Suprapubic skin (tissue), 4 donors: ENCODE results near the gene ETV6. TPM values are rescaled to one million over a fixed set of nuclear protein-coding genes. Genes with fewer than 3 reads are reported as not detected.

Experiments used
- DNase-seq, 2 donors: peaks; one replicate each; pipeline ENCODE4 v3.0.0-alpha.2; 2019; ENCODE audit warnings: low spot score in 2 of 2
- H3K27ac ChIP-seq: fragments of 200-600 bp; sonication (generic); one replicate; pipeline ENCODE4 v1.5.1; 2019
- H3K27me3 ChIP-seq: fragments of 200-600 bp; sonication (generic); one replicate; pipeline ENCODE4 v1.5.1; 2019
- H3K36me3 ChIP-seq: fragments of 200-600 bp; sonication (generic); one replicate; pipeline ENCODE4 v1.5.1; 2019
- H3K4me1 ChIP-seq: fragments of 200-600 bp; sonication (generic); one replicate; pipeline ENCODE4 v1.5.1; 2019
- H3K4me3 ChIP-seq: fragments of 200-600 bp; sonication (generic); one replicate; pipeline ENCODE4 v1.5.1; 2019; ENCODE audit warnings: mild to moderate bottlenecking
- H3K9me3 ChIP-seq: fragments of 200-600 bp; sonication (generic); one replicate; pipeline ENCODE4 v1.5.1; 2019
- EP300 ChIP-seq: sonication (generic); formaldehyde crosslinking; IDR thresholded peaks from one replicate; pipeline ENCODE4 v1.6.1; 2017; ENCODE audit warnings: antibody characterized with exemption
- POLR2A ChIP-seq, 2 donors: fragments of 450-650 bp; IDR thresholded peaks; one replicate each; pipeline ENCODE4 v1.6.1; 2017; ENCODE audit warnings: antibody characterized with exemption in 2 of 2, mild to moderate bottlenecking in 2 of 2, moderate library complexity in 2 of 2
- POLR2AphosphoS5 ChIP-seq, 3 donors: sonication (generic); formaldehyde crosslinking; IDR thresholded peaks; one replicate each; pipeline ENCODE4 v1.6.1; 2017; ENCODE audit warnings: antibody characterized with exemption in 3 of 3
- WGBS: methylation state at CpG from one replicate; pipeline ENCODE4 v1.1.5; 2018; 5-methylcytosine and 5-hydroxymethylcytosine counted together
- total RNA-seq, 4 donors: library from RNA; depleted of rRNA; stranded (reverse); fragments of >200 nt; gene quantifications; one replicate each; pipeline ENCODE4 v1.1.0, GENCODE V29; 2016
- TF ChIP-seq, protein P1 (sequence below), 2 donors: fragments of 200-600 bp in 1 of 2; fragments of 450-650 bp in 1 of 2; sonication (generic) in 1 of 2; IDR thresholded peaks; one replicate each; pipeline ENCODE4 v1.5.1; 2016 to 2019; ENCODE audit warnings: antibody characterized with exemption in 2 of 2, mild to moderate bottlenecking in 1 of 2, moderate library complexity in 1 of 2

ETV6 gene
- total RNA-seq, 4 donors from 2014 or later: 16.9 to 41.4 (median 25.1) TPM

DNA sequence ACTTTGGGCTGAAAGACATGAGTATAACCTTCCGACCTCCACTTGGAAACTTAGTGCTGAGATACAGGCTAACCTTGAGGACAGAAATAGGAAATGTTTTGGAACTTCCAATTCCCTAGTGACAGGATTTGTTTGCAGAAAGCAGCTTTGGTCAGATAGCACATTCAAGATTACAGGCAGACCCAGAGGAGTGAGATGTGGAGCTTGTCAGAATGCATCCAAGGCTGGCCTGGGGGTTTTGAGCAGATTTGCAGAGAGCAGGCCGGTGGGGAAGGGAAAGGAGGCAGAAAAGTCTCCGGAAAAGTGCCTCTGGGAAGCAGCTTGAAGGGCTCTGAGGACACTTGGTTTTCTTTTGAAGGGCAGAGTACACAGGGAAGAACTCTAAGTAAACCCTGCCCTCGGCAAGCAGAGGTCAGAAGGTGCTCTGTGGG, 180.3 kb downstream of the ETV6 start:
- peaks cover 46% of the 10 kb centered on the region for H3K4me1 ChIP-seq
- DNase-seq: no peak
- peaks cover 3% of the 10 kb centered on the region for H3K36me3 ChIP-seq
- H3K9me3 ChIP-seq: no peaks in the 10 kb centered on the region
- TF ChIP-seq EP300 (no peak), POLR2A (IDR thresholded peaks at IDR 0.05) (no peak), POLR2AphosphoS5 (IDR thresholded peaks at IDR 0.05) (no peak)
- TF ChIP-seq, protein P1, sequence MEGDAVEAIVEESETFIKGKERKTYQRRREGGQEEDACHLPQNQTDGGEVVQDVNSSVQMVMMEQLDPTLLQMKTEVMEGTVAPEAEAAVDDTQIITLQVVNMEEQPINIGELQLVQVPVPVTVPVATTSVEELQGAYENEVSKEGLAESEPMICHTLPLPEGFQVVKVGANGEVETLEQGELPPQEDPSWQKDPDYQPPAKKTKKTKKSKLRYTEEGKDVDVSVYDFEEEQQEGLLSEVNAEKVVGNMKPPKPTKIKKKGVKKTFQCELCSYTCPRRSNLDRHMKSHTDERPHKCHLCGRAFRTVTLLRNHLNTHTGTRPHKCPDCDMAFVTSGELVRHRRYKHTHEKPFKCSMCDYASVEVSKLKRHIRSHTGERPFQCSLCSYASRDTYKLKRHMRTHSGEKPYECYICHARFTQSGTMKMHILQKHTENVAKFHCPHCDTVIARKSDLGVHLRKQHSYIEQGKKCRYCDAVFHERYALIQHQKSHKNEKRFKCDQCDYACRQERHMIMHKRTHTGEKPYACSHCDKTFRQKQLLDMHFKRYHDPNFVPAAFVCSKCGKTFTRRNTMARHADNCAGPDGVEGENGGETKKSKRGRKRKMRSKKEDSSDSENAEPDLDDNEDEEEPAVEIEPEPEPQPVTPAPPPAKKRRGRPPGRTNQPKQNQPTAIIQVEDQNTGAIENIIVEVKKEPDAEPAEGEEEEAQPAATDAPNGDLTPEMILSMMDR (IDR thresholded peaks at IDR 0.05): no peak
- no peaks in the 10 kb centered on the region for H3K27me3 ChIP-seq
- peak overlapping the region; percentile 15 for H3K27ac ChIP-seq
- 63% methylated on average over 4 of the region's 4 CpGs for WGBS
- H3K4me3 ChIP-seq: no peak overlapping the region

DNA sequence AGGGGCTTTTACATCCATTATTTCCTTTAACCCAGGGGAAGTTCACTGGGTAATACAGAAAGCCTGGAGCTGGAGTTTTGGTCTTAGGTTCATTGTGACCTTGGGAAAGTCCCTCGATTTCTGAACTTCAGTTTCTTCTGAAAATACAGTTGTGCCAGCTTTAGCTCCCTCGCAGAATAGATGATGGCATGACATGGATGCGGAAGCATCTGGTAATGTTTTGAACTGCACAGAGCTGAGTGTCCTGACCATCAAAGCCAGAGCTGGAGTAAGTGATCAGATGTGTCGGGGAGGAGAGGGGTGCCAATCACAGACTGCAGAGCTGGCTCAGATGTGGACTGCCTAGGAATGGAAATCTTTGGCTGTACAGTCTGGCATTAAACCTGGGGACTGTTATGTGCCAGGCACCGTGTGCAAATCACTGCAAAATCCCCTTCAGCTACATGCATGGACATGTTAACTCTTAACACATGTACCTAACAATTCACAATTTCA, 180.9 kb downstream of the ETV6 start:
- H3K36me3 ChIP-seq: peaks cover 3% of the 10 kb centered on the region
- no peaks in the 10 kb centered on the region for H3K9me3 ChIP-seq
- no peak for DNase-seq
- TF ChIP-seq POLR2AphosphoS5 (IDR thresholded peaks at IDR 0.05): no peak
- no peak for TF ChIP-seq POLR2A (IDR thresholded peaks at IDR 0.05)
- TF ChIP-seq, protein P1 (IDR thresholded peaks at IDR 0.05): no peak
- no peak for TF ChIP-seq EP300
- peak overlapping the region; percentile 15 for H3K27ac ChIP-seq
- H3K4me3 ChIP-seq: no peak overlapping the region
- no peaks in the 10 kb centered on the region for H3K27me3 ChIP-seq
- WGBS: 32% methylated on average over 5 of the region's 5 CpGs
- peaks cover 51% of the 10 kb centered on the region for H3K4me1 ChIP-seq

GRCh38 chr12:11832093-11832492, 182.6 kb downstream of the ETV6 start:
- Histone ChIP-seq H3K27ac (no peak overlapping the region), H3K27me3 (no peaks in the 10 kb centered on the region), H3K36me3 (peaks cover 3% of the 10 kb centered on the region), H3K4me3 (no peak overlapping the region), H3K4me1 (peaks cover 58% of the 10 kb centered on the region), H3K9me3 (no peaks in the 10 kb centered on the region)
- TF ChIP-seq POLR2A (IDR thresholded peaks at IDR 0.05) (no peak), EP300 (no peak), POLR2AphosphoS5 (IDR thresholded peaks at IDR 0.05) (no peak)
- TF ChIP-seq, protein P1 (IDR thresholded peaks at IDR 0.05): no peak
- DNase-seq: no peak
- 93% methylated on average over 4 of the region's 4 CpGs for WGBS

DNA sequence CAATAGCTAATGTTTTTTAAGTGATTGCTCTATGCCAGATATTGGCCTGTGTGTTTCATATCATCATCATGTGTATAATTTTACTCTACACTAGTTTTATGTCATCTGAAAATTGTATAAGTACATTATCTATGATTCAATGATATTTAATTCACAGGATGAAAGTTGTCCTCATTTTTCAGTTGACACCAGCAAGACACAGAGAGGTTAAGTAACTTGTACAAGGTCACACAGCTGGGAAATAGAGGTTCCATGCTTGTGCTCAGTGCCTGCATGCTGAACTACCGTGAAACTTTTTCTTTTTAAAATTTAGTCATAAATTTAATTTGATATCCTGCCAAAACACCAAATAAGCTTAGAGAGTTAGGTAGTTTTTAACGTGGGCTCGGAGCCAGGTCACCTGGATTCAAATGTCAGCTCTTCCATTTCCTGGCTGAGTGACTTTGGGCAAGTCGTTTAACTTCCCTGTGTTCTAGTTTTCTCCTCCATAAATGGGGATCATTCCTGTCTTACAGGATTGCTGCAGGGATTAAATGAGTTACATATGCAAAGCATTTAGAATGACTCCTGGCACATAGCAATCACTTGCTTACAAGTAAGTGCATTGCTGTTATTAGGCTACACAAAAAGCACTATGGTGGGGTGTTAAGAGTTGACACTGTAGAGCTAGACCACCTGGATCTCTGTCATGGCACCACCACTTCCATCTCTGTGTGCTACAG, 183.9 kb downstream of the ETV6 start:
- peaks cover 55% of the 10 kb centered on the region for H3K4me1 ChIP-seq
- WGBS: 56% methylated on average over 4 of the region's 4 CpGs
- H3K4me3 ChIP-seq: no peak overlapping the region
- H3K36me3 ChIP-seq: peaks cover 3% of the 10 kb centered on the region
- H3K27ac ChIP-seq: no peak overlapping the region
- no peaks in the 10 kb centered on the region for H3K27me3 ChIP-seq
- H3K9me3 ChIP-seq: no peaks in the 10 kb centered on the region
- no peak for DNase-seq
- TF ChIP-seq POLR2A (IDR thresholded peaks at IDR 0.05) (no peak), POLR2AphosphoS5 (IDR thresholded peaks at IDR 0.05) (no peak), EP300 (no peak)
- TF ChIP-seq, protein P1 (IDR thresholded peaks at IDR 0.05): no peak

DNA sequence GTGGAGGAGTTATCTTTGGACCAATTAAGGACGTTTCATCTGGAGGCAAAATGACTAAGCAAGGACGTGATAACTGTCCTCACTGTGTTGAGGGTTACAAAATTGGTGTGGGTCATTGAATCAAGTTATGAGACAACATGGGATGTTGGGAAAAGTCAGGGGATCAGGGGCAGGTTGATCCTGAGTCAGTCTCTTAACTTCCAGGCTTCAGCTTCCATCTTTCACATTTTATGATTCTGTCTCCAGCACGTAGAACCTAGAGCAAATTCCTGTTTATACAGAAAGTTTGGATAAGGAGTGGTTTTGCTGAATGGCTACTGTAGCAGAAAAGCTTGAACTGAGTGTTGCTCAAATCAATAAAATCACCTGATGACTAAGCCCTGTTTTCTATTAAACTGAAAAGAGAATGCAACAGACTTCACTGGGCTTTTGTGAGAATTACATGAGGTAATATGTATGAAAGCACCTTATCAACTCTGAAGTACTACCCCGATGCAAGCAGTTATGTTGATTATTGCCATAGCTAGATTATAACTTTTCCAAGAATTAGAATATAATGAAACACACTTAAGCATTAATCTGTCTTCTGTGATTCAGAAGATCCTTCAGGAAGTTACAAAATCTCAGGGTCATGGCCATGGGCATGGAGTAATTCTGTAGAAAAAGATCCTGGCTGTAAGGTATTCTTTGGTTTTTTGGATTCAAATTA, 184.8 kb downstream of the ETV6 start:
- WGBS: 69% methylated on average over 4 of the region's 4 CpGs
- H3K9me3 ChIP-seq: no peaks in the 10 kb centered on the region
- TF ChIP-seq EP300 (no peak), POLR2AphosphoS5 (IDR thresholded peaks at IDR 0.05) (no peak), POLR2A (IDR thresholded peaks at IDR 0.05) (no peak)
- TF ChIP-seq, protein P1 (IDR thresholded peaks at IDR 0.05): no peak
- no peak overlapping the region for H3K4me3 ChIP-seq
- peaks cover 59% of the 10 kb centered on the region for H3K4me1 ChIP-seq
- no peak for DNase-seq
- H3K27ac ChIP-seq: no peak overlapping the region
- no peaks in the 10 kb centered on the region for H3K27me3 ChIP-seq
- no peaks in the 10 kb centered on the region for H3K36me3 ChIP-seq
